ENCODE results near the gene MMUT. TPM values are rescaled to one million over a fixed set of nuclear protein-coding genes. Genes with fewer than 3 reads are reported as not detected.

The MMUT gene
- total RNA-seq, 1 experiment from 2014 or later: 13.7 TPM

DNA sequence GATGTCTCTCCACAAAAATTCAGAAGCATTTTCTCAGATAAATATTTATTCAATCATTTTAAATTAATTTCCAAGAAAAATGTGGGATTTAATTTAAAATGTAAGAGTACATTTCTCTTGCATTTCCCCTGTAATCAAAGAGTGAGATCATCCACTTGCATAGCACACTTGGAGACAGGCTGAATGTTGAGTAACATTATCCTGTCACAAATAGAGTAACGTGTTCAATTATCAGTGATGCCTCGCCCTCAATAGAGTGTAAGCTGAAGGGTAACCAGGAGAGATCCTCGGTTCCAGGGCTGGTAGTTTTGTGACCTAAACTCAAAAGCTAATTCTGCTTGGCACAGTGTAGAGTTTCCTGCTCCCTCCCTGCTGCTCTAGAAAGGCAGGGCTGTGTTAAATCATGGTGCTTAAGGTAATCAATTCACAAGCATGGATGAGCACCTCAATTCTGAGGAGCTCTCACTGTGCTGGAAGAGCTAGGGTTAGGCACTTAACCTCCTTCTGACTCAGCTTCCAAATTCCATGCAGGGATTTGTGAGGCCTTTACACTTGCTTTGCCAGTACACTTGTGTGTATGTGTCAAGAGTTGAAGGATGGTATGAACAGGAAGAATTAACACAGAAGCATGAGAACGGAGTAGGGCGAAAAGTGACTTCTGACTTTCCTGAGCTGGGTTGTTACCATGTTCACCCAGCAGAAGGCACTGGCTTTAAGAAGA is 56.6 kb downstream of the MMUT start:
- no peak overlapping the region for H2BK5ac ChIP-seq (ENCODE audit: insufficient read length, low read length)
- H3K4me2 ChIP-seq (ENCODE audit: insufficient read depth, insufficient read length, low read length): no peak overlapping the region
- no peak overlapping the region for H3K18ac ChIP-seq (ENCODE audit: insufficient read length, low read depth, low read length)
- H2AK5ac ChIP-seq (ENCODE audit: insufficient read length, low read length): no peak overlapping the region
- H3K27ac Mint-ChIP-seq: peak overlapping the region in 2 of 3 experiments; percentile 12 to 57; a peak in 1 of 7 replicates
- no peak overlapping the region for H2BK20ac ChIP-seq (ENCODE audit: low read depth, low read length, poor library complexity, severe bottlenecking)
- no peaks in the 10 kb centered on the region for H3K4me1 ChIP-seq (ENCODE audit: insufficient read depth, low read length)
- H3K9me3 Mint-ChIP-seq: peaks cover 0 to 6% of the 10 kb centered on the region in 2 experiments; a peak in 1 of 5 replicates
- no peaks in the 10 kb centered on the region for H3K27me3 Mint-ChIP-seq (ENCODE audit: low read depth)
- no peak overlapping the region for H4K5ac ChIP-seq (ENCODE audit: insufficient read length, low read depth, low read length)
- H3K9ac ChIP-seq (ENCODE audit: extremely low read depth, insufficient read length, low read length): no peak overlapping the region
- H3K14ac ChIP-seq (ENCODE audit: insufficient read depth, low read length): no peak overlapping the region
- no CpG with 5 or more reads among the region's 5 CpGs for WGBS (ENCODE audit: extremely low coverage, insufficient read length, low lambda C conversion rate)
- H4K8ac ChIP-seq (replicated peaks; ENCODE audit: insufficient read length, low read depth, low read length): no peak overlapping the region
- H2BK15ac ChIP-seq (ENCODE audit: low read depth, low read length): no peak overlapping the region
- no peak overlapping the region for H3K56ac ChIP-seq (ENCODE audit: insufficient read length, low read depth, low read length)
- DNase-seq: no peak
- H3K9me3 ChIP-seq (ENCODE audit: control insufficient read depth, low read depth, low read length): no peaks in the 10 kb centered on the region
- H2BK12ac ChIP-seq (ENCODE audit: insufficient read length, low read depth, low read length): no peak overlapping the region
- H4K91ac ChIP-seq (ENCODE audit: insufficient read length, low read depth, low read length): no peak overlapping the region
- H3K23me2 ChIP-seq (ENCODE audit: insufficient read length, low read depth, low read length, poor library complexity, severe bottlenecking): no peaks in the 10 kb centered on the region
- H4K20me1 ChIP-seq (ENCODE audit: control insufficient read depth, insufficient read depth, insufficient read length): no peaks in the 10 kb centered on the region
- H3K79me2 ChIP-seq (ENCODE audit: insufficient read depth, low read length): no peaks in the 10 kb centered on the region
- no peaks in the 10 kb centered on the region for H3K79me1 ChIP-seq (ENCODE audit: insufficient read depth, low read depth, low read length, poor library complexity, severe bottlenecking)
- TF ChIP-seq, protein P1, sequence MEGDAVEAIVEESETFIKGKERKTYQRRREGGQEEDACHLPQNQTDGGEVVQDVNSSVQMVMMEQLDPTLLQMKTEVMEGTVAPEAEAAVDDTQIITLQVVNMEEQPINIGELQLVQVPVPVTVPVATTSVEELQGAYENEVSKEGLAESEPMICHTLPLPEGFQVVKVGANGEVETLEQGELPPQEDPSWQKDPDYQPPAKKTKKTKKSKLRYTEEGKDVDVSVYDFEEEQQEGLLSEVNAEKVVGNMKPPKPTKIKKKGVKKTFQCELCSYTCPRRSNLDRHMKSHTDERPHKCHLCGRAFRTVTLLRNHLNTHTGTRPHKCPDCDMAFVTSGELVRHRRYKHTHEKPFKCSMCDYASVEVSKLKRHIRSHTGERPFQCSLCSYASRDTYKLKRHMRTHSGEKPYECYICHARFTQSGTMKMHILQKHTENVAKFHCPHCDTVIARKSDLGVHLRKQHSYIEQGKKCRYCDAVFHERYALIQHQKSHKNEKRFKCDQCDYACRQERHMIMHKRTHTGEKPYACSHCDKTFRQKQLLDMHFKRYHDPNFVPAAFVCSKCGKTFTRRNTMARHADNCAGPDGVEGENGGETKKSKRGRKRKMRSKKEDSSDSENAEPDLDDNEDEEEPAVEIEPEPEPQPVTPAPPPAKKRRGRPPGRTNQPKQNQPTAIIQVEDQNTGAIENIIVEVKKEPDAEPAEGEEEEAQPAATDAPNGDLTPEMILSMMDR (conservative IDR thresholded peaks at IDR 0.05): no peak
- no peak overlapping the region; a peak in 1 of 5 replicates for H3K4me3 Mint-ChIP-seq
- no peaks in the 10 kb centered on the region for H3K27me3 ChIP-seq (ENCODE audit: insufficient read depth, low read length)
- H3K36me3 Mint-ChIP-seq (ENCODE audit: insufficient read depth in 1 of 3, low read depth in 3 of 3): no peaks in the 10 kb centered on the region
- H3T11ph ChIP-seq (ENCODE audit: low read length): no peak overlapping the region
- no peak overlapping the region for H3K23ac ChIP-seq (ENCODE audit: insufficient read length, low read depth, low read length)
- no peak overlapping the region for H2BK120ac ChIP-seq (ENCODE audit: low read depth, low read length, poor library complexity, severe bottlenecking)
- H2AFZ ChIP-seq (ENCODE audit: low read length): no peak overlapping the region
- no peak overlapping the region for H3K27ac ChIP-seq (ENCODE audit: insufficient read length, low read depth, low read length)
- H3K4ac ChIP-seq (ENCODE audit: low read depth, low read length): no peak overlapping the region
- H3K4me1 Mint-ChIP-seq: peaks cover 2 to 5% of the 10 kb centered on the region in 2 experiments; a peak in 3 of 4 replicates
